B cell (primary cell): ENCODE measurements around the gene PCDHA9. TPM values are rescaled to one million over a fixed set of nuclear protein-coding genes. Genes with fewer than 3 reads are reported as not detected.

ENCODE experiments used
- ATAC-seq: fragments of 200-7000 bp; cut with Tn5 transposase; one replicate; pipeline ENCODE4 v1.10.0; 2021; ENCODE audit warnings: low read depth, mild to moderate bottlenecking, moderate number of reproducible peaks, moderate library complexity
- CTCF ChIA-PET: fragments of 350-600 bp; sonication (Branson Sonifier 250); formaldehyde crosslinking; loops from one replicate; lab custom pipeline; 2021; ENCODE audit warnings: antibody characterized with exemption, inconsistent platforms; lab: Charles Lee
- POLR2A ChIA-PET: fragments of 350-600 bp; sonication (Branson Sonifier 250); formaldehyde crosslinking; loops from one replicate; lab custom pipeline; 2021; ENCODE audit warnings: antibody characterized with exemption; lab: Charles Lee
- DNase-seq: peaks from one replicate; pipeline ENCODE4 v3.0.0; 2013
- H2AFZ ChIP-seq: 2 replicates; pipeline ENCODE4 v1.6.1; 2012; ENCODE audit warnings: mild to moderate bottlenecking, low read depth, low read length; ENCODE audit not compliant: insufficient read depth, poor library complexity, severe bottlenecking
- H3K27ac ChIP-seq, 2 donors: 1 replicate in 1 of 2; 2 replicates in 1 of 2; pipeline ENCODE4 v1.5.1; 2012 to 2013; ENCODE audit warnings: low read length in 2 of 2, mild to moderate bottlenecking in 2 of 2, moderate library complexity in 1 of 2
- H3K27me3 ChIP-seq, 4 experiments: fragments of 200-600 bp in 1 of 4; sonication (generic) in 1 of 4; replicated peaks in 1 of 4; 1 replicate in 2 of 4; 2 replicates in 2 of 4; pipeline versions ENCODE4 v1.6.1 to v1.7.0; 2013 to 2016; ENCODE audit warnings: low read length in 3 of 4, mild to moderate bottlenecking in 2 of 4, mixed read lengths in 1 of 4, moderate library complexity in 1 of 4; ENCODE audit not compliant: insufficient read depth in 4 of 4, control insufficient read depth in 3 of 4; ENCODE audit errors: control extremely low read depth in 1 of 4
- H3K36me3 ChIP-seq, 2 experiments: replicated peaks in 1 of 2; 1 replicate in 1 of 2; 2 replicates in 1 of 2; pipeline versions ENCODE4 v1.6.1 to v1.7.1; 2013; ENCODE audit warnings: low read length in 1 of 2; ENCODE audit not compliant: insufficient read depth in 2 of 2, control insufficient read depth in 1 of 2; ENCODE audit errors: control extremely low read depth in 1 of 2, extremely low read depth in 1 of 2
- H3K4me1 ChIP-seq, 2 donors: fragments of 200-600 bp in 1 of 2; sonication (generic) in 1 of 2; 1 replicate in 1 of 2; 2 replicates in 1 of 2; pipeline versions ENCODE4 v1.5.1 to v1.6.1; 2013 to 2017; ENCODE audit warnings: low read length in 2 of 2; ENCODE audit not compliant: control insufficient read depth in 2 of 2, insufficient read depth in 2 of 2
- H3K4me2 ChIP-seq: replicated peaks from 2 replicates; pipeline ENCODE3; 2012; ENCODE audit warnings: mild to moderate bottlenecking, low read depth, low read length; ENCODE audit not compliant: poor library complexity, severe bottlenecking
- H3K4me3 ChIP-seq, 5 experiments: fragments of 200-600 bp in 1 of 5; sonication (generic) in 1 of 5; 1 replicate in 3 of 5; 2 replicates in 2 of 5; pipeline versions ENCODE4 v1.5.1 to v1.7.0; 2011 to 2016; ENCODE audit warnings: low read length in 4 of 5, mild to moderate bottlenecking in 4 of 5, low read depth in 2 of 5, control low read depth in 1 of 5, moderate library complexity in 1 of 5; ENCODE audit not compliant: insufficient read depth in 1 of 5; ENCODE audit errors: control extremely low read depth in 1 of 5, extremely low read depth in 1 of 5
- H3K79me2 ChIP-seq: fragments of 200-600 bp; sonication (generic); one replicate; pipeline ENCODE4 v1.6.0; 2016; ENCODE audit warnings: low read length; ENCODE audit not compliant: control insufficient read depth, insufficient read depth
- H3K9ac ChIP-seq: fragments of 200-600 bp; sonication (generic); 2 replicates; pipeline ENCODE4 v1.6.1; 2017; ENCODE audit warnings: mild to moderate bottlenecking, low read length, moderate library complexity
- H3K9me3 ChIP-seq, 3 donors: one replicate each; pipeline versions ENCODE4 v1.6.1 to v1.7.1; 2013; ENCODE audit warnings: low read length in 2 of 3; ENCODE audit not compliant: control insufficient read depth in 2 of 3, insufficient read depth in 1 of 3; ENCODE audit errors: control extremely low read depth in 1 of 3
- H4K20me1 ChIP-seq: 2 replicates; pipeline ENCODE4 v1.6.0; 2012; ENCODE audit warnings: mild to moderate bottlenecking, low read length; ENCODE audit not compliant: insufficient read depth, control insufficient read depth, poor library complexity, severe bottlenecking
- H3K27ac Mint-ChIP-seq: one replicate; pipeline ENCODE4 v1.8.0; 2021; ENCODE audit warnings: mixed read lengths
- H3K27me3 Mint-ChIP-seq: one replicate; pipeline ENCODE4 v1.8.0; 2021; ENCODE audit warnings: mixed read lengths
- H3K4me1 Mint-ChIP-seq: one replicate; pipeline ENCODE4 v1.8.0; 2021; ENCODE audit warnings: mixed read lengths
- H3K4me3 Mint-ChIP-seq: one replicate; pipeline ENCODE4 v1.8.0; 2021; ENCODE audit warnings: mixed read lengths
- H3K9me3 Mint-ChIP-seq: one replicate; pipeline ENCODE4 v1.8.0; 2022; ENCODE audit warnings: mixed read lengths; ENCODE audit not compliant: insufficient read depth
- EZH2 ChIP-seq: IDR thresholded peaks from 2 replicates; pipeline ENCODE4 v1.6.1; 2012; ENCODE audit warnings: borderline replicate concordance, low read depth, mild to moderate bottlenecking, moderate library complexity, low read length; ENCODE audit not compliant: insufficient read depth, poor library complexity, severe bottlenecking
- WGBS: methylation state at CpG from one replicate; pipeline ENCODE4 v1.1.5; 2013; ENCODE audit warnings: missing lambda C conversion rate; ENCODE audit not compliant: insufficient coverage; 5-methylcytosine and 5-hydroxymethylcytosine counted together
- intact Hi-C: fragments of 100-400 bp; cut with micrococcal nuclease; formaldehyde crosslinking; loops from one replicate; pipeline ENCODE4 v1.10.0; 2022
- polyA plus RNA-seq: library from polyadenylated mRNA; depleted of rRNA; stranded (reverse); fragments of >200 nt; gene quantifications from 2 replicates; pipeline ENCODE4 v1.2.3, GENCODE V29; 2012
- total RNA-seq, 2 donors: library from RNA; stranded (reverse); fragments of 120-200 nt in 1 of 2; gene quantifications; 1 replicate in 1 of 2; 2 replicates in 1 of 2; pipeline versions ENCODE4 v1.2.3 to v1.2.4, GENCODE V29; 2013 to 2022
- TF ChIP-seq, protein P1 (sequence below): fragments of 200-600 bp; IDR thresholded peaks from one replicate; pipeline ENCODE4 v1.8.0; 2022; ENCODE audit warnings: antibody characterized with exemption, mild to moderate bottlenecking

The PCDHA9 gene
- total and polyA plus RNA-seq, 2 donors (not counting 1 experiment from before 2014, with no cell fraction given), result not detected

DNA sequence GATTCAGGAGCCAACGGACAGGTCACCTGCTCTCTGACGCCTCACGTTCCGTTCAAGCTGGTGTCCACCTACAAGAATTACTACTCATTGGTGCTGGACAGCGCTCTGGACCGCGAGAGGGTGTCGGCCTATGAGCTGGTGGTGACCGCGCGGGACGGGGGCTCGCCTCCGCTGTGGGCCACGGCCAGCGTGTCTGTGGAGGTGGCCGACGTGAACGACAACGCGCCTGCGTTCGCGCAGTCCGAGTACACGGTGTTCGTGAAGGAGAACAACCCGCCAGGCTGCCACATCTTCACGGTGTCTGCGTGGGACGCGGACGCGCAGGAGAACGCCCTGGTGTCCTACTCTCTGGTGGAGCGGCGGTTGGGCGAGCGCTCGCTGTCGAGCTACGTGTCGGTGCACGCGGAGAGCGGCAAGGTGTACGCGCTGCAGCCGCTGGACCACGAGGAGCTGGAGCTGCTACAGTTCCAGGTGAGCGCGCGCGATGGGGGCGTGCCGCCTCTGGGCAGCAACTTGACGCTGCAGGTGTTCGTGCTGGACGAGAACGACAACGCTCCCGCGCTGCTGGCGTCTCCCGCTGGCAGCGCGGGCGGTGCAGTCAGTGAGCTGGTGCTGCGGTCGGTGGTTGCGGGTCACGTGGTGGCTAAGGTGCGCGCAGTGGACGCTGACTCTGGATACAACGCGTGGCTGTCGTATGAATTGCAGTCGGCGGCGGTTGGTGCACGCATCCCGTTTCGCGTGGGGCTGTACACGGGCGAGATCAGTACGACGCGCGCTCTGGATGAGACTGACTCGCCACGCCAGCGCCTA, 9.2 kb downstream of the PCDHA9 start:
- Histone ChIP-seq H2AFZ (no peak overlapping the region), H3K27ac (no peak overlapping the region), H3K79me2 (no peaks in the 10 kb centered on the region), H3K4me1 (no peaks in the 10 kb centered on the region), H3K27me3 (peaks cover 0 to 12% (median 5%) of the 10 kb centered on the region in 4 experiments), H3K9ac (no peak overlapping the region), H3K9me3 (peaks cover 1 to 37% (median 9%) of the 10 kb centered on the region in 3 donors), H3K4me3 (no peak overlapping the region), H3K4me2 (no peak overlapping the region), H4K20me1 (no peaks in the 10 kb centered on the region), H3K36me3 (no peaks in the 10 kb centered on the region)
- no peak overlapping the region for H3K4me3 Mint-ChIP-seq
- no peak for TF ChIP-seq EZH2
- TF ChIP-seq, protein P1, sequence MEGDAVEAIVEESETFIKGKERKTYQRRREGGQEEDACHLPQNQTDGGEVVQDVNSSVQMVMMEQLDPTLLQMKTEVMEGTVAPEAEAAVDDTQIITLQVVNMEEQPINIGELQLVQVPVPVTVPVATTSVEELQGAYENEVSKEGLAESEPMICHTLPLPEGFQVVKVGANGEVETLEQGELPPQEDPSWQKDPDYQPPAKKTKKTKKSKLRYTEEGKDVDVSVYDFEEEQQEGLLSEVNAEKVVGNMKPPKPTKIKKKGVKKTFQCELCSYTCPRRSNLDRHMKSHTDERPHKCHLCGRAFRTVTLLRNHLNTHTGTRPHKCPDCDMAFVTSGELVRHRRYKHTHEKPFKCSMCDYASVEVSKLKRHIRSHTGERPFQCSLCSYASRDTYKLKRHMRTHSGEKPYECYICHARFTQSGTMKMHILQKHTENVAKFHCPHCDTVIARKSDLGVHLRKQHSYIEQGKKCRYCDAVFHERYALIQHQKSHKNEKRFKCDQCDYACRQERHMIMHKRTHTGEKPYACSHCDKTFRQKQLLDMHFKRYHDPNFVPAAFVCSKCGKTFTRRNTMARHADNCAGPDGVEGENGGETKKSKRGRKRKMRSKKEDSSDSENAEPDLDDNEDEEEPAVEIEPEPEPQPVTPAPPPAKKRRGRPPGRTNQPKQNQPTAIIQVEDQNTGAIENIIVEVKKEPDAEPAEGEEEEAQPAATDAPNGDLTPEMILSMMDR, result no peak
- intact Hi-C loops, result no loop called here
- POLR2A ChIA-PET, result no interaction called here
- CTCF ChIA-PET, result no interaction called here
- H3K4me1 Mint-ChIP-seq, result no peaks in the 10 kb centered on the region
- no peaks in the 10 kb centered on the region for H3K9me3 Mint-ChIP-seq
- 64% methylated on average over 94 of the region's 94 CpGs for WGBS
- ATAC-seq, result no peak
- no peak for DNase-seq
- peaks cover 8% of the 10 kb centered on the region for H3K27me3 Mint-ChIP-seq
- H3K27ac Mint-ChIP-seq, result no peak overlapping the region

DNA sequence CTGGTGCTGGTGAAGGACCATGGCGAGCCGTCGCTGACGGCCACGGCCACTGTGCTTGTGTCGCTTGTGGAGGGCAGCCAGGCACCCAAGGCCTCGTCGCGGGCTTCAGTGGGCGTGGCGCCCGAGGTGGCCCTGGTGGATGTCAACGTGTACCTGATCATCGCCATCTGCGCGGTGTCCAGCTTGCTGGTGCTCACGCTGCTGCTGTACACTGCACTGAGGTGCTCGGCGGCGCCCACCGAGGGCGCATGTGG, 9.7 kb downstream of the PCDHA9 start:
- no peak overlapping the region for H3K27ac ChIP-seq
- H4K20me1 ChIP-seq, result no peaks in the 10 kb centered on the region
- no peaks in the 10 kb centered on the region for H3K9me3 Mint-ChIP-seq
- no peaks in the 10 kb centered on the region for H3K4me1 Mint-ChIP-seq
- intact Hi-C loops, result no loop called here
- H3K27me3 Mint-ChIP-seq, result peaks cover 8% of the 10 kb centered on the region
- H3K27ac Mint-ChIP-seq, result no peak overlapping the region
- no peaks in the 10 kb centered on the region for H3K79me2 ChIP-seq
- ATAC-seq (no peak), DNase-seq (no peak)
- WGBS, result 67% methylated on average over 22 of the region's 22 CpGs
- H3K9ac ChIP-seq, result no peak overlapping the region
- H3K9me3 ChIP-seq, result peaks cover 1 to 42% (median 9%) of the 10 kb centered on the region in 3 donors
- no peak for TF ChIP-seq EZH2
- TF ChIP-seq, protein P1, result no peak
- no peak overlapping the region for H3K4me2 ChIP-seq
- ChIA-PET POLR2A (no interaction called here), CTCF (no interaction called here)
- peaks cover 0 to 11% (median 4%) of the 10 kb centered on the region in 4 experiments for H3K27me3 ChIP-seq
- no peak overlapping the region for H2AFZ ChIP-seq
- H3K4me3 Mint-ChIP-seq, result no peak overlapping the region
- H3K36me3 ChIP-seq, result no peaks in the 10 kb centered on the region
- H3K4me3 ChIP-seq, result no peak overlapping the region
- H3K4me1 ChIP-seq, result no peaks in the 10 kb centered on the region
